Cortex of kidney (tissue), 1 donor: ENCODE measurements around the gene KCTD20.
"Not testable (repeated sequence)": the region's sequence is repeated elsewhere in the genome, so short reads cannot be mapped to it uniquely, and the experiment has no call there.

Experiments used
- DNase-seq: peaks from one replicate; lab custom pipeline; 2025; lab: John Stamatoyannopoulos, UW

The KCTD20 gene

GRCh38 chr6:36444470-36444869 lies 1.7 kb downstream of the KCTD20 start:
- DNase-seq = no peak

GRCh38 chr6:36445621-36446020 lies 2.8 kb downstream of the KCTD20 start:
- no peak for DNase-seq

GRCh38 chr6:36449173-36449572 lies 6.4 kb downstream of the KCTD20 start:
- not testable (repeated sequence) for DNase-seq

DNA sequence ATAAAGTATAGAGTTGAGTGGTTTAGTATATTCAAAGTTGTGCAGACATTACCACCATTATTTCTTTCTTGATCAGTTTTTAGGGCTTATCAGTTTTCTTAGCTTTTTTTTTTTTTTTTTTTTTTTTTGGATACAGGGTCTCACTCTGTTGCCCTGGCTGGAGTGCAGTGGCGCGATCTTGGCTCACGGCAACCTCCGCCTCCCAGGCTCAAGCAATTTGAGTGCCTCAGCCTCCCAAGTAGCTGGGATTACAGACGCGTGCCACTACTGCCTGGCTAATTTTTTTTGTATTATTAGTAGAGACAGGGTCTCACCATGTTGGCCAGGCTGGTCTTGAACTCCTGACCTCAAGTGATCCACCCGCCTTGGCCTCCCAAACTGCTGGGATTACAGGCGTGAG lies 10.1 kb downstream of the KCTD20 start:
- not testable (repeated sequence) for DNase-seq

- no peak for DNase-seq
Observed at GRCh38 chr6:36455486-36456027, 12.8 kb downstream of the KCTD20 start.

- no peak for DNase-seq
Observed at GRCh38 chr6:36459501-36459900, 16.7 kb downstream of the KCTD20 start.

DNA sequence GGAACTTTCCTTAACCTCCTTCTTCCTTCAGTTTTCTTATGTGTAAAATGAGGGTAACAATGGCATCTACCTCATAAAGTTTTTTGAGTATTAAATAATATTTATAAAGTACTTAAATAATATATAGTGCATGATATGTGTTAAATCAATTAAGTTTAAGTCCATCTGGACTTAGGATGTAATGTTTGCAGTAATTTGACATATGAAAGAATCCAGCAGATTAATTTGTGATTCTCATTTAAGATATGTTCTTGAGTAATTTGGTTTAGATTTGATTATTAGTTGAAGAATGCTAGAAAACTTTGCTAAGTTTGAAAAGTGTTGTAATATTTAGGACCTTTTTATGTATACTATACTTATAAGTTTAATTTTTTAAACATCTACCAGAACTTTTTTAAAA lies 18.1 kb downstream of the KCTD20 start:
- no peak for DNase-seq

- no peak for DNase-seq
Observed at GRCh38 chr6:36461646-36462045, 18.8 kb downstream of the KCTD20 start.

GRCh38 chr6:36463676-36464075 lies 20.9 kb downstream of the KCTD20 start:
- no peak for DNase-seq

DNA sequence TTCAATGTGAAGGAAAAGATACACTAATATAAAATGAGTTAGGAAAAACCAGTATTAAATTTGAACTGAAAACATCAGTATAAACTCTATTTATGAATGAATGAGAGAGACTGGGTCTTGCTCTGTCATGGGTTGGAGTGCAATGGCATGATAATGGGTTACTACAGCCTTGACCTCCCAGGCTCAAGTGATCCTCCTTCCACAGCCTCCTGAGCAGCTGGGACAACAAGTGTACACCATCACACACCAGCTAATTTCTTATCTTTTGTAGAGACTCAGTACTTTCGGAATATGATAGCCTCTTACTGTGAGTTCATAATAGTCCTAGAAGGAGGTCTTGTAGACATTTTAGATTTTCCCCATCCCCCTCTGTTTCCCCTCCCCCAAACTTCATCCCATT lies 21.4 kb downstream of the KCTD20 start:
- DNase-seq = no peak

GRCh38 chr6:36467625-36468024 lies 24.8 kb downstream of the KCTD20 start:
- DNase-seq = no peak

DNA sequence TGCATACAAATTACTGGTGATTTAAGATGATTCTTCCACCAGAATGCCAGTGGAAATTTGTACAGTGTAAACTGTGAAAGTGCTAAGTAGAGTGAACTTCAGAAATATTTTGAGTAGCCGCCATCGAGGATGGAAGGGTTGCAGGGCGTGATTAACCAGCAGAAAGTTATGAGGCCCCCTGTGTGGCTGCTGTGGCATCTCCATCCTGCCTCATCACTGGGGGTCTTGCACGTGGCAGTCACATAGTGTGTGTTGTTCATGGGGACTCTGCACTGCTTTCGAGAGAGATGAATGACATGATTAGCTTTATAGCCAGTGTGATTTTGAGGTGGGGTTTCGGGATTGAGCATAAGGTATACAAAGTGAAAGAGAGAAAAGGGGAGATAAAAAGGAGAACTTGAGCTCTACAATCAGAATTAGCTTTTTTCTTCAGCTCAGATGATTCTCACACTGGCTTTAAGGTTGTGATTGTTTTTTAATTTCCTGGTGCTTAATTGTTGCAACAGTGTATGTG lies 26.4 kb downstream of the KCTD20 start:
- DNase-seq = no peak

- no peak for DNase-seq
Observed at GRCh38 chr6:36469946-36470345, 27.1 kb downstream of the KCTD20 start.

GRCh38 chr6:36478051-36478526 lies 35.3 kb downstream of the KCTD20 start:
- DNase-seq = no peak

DNA sequence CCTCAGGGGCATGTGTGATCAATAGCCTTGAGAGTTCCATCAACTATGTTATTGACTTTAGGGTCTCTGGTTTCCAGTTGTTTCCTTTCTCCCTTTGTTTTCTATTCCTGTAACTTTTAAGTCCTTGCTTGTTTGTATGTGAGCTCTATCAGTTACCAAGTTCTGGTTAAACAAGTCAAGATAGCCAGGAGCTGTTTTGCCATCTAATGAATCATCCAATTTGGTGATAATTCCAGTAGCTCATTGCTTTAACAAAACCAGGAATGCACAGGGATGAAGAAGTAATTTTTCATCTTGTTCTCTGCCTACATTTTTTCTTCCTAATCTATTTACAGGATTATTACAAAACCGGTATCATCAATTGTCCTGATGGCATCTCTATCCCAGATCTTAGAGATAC lies 36.5 kb downstream of the KCTD20 start:
- no peak for DNase-seq

DNA sequence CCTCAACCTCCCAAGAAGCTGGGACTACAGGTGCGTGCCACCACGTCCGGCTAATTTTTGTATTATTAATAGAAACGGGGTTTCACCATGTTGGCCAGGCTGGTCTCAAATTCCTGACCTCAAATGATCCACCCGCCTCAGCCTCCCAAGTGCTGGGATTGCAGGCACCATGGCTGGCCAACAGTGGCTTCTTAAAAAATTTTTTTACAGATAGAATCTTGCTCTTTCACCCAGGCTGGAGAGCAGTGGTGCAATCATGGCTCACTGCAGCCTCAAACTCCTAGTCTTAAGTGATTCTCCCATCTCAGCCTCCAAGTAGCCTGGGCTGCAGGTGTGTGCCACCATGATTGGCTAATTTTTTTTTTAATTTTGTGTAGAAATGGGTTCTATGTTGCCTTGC lies 40.5 kb downstream of the KCTD20 start:
- DNase-seq = not testable (repeated sequence)

- no peak for DNase-seq
Observed at GRCh38 chr6:36484736-36485135, 41.9 kb downstream of the KCTD20 start.

GRCh38 chr6:36487698-36488097 lies 44.9 kb downstream of the KCTD20 start:
- no peak for DNase-seq

GRCh38 chr6:36488221-36488620 lies 45.4 kb downstream of the KCTD20 start:
- no peak for DNase-seq

DNA sequence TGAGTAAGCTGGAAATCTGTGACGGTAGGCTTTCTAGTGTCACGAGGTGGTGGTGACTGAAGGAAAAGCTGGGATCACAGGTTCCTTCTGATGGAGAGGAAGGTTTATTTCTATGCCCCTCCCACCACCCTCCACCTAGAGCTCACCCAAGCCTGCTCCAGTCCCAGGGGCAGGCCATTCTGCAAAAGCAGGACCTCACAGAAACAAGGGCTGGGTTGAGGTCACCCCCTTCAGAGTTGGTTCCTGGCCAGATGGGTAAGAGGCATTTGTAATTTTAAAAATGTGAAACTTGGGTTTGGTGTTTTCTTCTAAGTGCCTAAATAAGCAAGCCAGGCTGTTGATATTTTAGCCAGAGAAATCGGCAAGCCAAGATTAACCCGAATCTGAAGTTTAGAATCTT lies 46.6 kb downstream of the KCTD20 start:
- DNase-seq = no peak

- DNase-seq = no peak
Observed at GRCh38 chr6:36491378-36491965, 48.7 kb downstream of the KCTD20 start.

DNA sequence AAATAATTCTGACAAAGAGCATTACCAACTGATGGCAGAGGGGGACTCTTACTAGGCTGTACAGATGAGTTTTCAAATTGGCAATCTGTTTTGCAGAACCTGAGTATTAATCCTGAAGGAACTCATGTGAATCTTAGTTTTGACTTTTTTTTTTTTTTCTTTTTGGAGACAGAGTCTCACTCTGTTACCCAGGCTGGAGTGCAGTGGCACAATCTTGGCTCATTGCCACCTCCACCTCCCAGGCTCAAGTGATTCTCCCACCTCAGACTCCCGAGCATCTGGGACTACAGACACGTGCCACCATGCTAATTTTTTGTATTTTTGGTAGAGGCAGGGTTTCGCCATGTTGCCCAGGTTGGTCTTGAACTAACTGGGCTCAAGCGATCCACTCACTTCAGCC lies 49.3 kb downstream of the KCTD20 start:
- no peak for DNase-seq

GRCh38 chr6:36492621-36493020 lies 49.8 kb downstream of the KCTD20 start:
- DNase-seq = no peak

- no peak for DNase-seq
Observed at GRCh38 chr6:36493319-36493718, 50.5 kb downstream of the KCTD20 start.
